HG02981 (cell line): ENCODE measurements around the gene MRPS31.
"Not testable (repeated sequence)": the region's sequence is repeated elsewhere in the genome, so short reads cannot be mapped to it uniquely, and the experiment has no call there.

Experiments
- ATAC-seq: cut with Tn5 transposase; IDR thresholded peaks from one replicate; pipeline ENCODE4 v1.9.1; 2021; ENCODE audit warnings: mild to moderate bottlenecking, moderate library complexity; ENCODE audit not compliant: unreplicated experiment

MRPS31 gene

GRCh38 chr13:40764587-40765403 lies 6.2 kb downstream of the MRPS31 start:
- ATAC-seq, result no peak

GRCh38 chr13:40762849-40763248 lies 8.1 kb downstream of the MRPS31 start:
- no peak for ATAC-seq

- no peak for ATAC-seq
Observed at GRCh38 chr13:40758811-40759210, 12.2 kb downstream of the MRPS31 start.

- ATAC-seq, result no peak
Observed at GRCh38 chr13:40756042-40756441, 14.9 kb downstream of the MRPS31 start.

DNA sequence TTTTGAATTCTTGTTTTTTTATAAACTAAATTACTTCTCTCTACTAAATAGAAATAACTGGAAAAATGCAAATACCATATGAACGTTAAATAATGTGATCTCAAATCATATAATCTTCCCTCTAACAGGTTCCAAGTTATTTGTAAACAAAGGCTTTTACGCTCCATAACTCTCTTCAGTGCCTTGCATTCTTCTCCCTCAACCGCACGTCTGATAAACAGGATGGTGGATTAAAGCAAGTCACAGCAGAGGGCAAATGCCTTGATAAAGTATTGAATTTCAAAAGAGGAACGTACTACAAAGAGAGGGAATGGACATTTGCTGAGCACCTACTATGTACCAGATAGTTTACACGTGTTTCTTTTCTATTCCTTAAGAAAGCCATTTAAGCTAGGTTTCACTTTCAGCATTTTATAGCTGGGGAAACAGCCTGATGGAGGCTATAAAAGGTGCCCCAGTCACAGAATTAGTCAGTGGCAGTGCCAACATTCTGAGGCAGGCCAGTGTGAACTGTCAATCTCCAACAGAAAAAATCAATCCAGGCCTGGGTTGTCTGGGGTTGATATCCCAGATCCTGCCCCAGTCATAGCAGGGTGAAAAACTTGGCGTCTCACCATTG lies 15.8 kb downstream of the MRPS31 start:
- no peak for ATAC-seq

GRCh38 chr13:40749327-40749726 lies 21.7 kb downstream of the MRPS31 start:
- ATAC-seq, result no peak

DNA sequence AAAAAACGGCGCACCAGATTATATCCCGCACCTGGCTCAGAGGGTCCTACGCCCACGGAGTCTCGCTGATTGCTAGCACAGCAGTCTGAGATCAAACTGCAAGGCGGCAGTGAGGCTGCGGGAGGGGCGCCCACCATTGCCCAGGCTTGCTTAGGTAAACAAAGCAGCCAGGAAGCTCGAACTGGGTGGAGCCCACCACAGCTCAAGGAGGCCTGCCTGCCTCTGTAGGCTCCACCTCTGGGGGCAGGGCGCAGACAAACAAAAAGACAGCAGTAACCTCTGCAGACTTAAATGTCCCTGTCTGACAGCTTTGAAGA lies 35.8 kb downstream of the MRPS31 start:
- ATAC-seq, result not testable (repeated sequence)

GRCh38 chr13:40734536-40735231 lies 36.3 kb downstream of the MRPS31 start:
- not testable (repeated sequence) for ATAC-seq

GRCh38 chr13:40732658-40733057 lies 38.3 kb downstream of the MRPS31 start:
- no peak for ATAC-seq

DNA sequence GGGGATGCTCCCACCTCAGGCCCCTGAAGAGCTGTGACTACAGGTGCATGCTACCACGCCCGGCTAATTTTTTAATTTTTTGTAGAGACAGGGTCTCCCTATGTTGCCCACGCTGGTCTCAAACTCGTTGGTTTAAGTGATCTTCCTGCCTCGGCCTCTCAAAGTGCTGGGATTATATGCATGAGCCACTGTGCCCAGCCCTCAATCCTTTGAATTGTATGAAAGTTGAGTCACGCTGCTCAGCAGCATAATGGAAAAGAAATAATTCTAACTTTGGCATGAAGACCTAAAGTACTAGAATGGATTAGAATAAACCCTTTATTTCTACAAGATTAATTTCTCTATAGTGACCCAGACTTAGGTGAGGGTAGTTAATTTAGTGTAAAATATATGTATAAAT lies 42.4 kb downstream of the MRPS31 start:
- ATAC-seq, result no peak

- not testable (repeated sequence) for ATAC-seq
Observed at GRCh38 chr13:40714433-40714832, 56.6 kb downstream of the MRPS31 start.

- ATAC-seq, result no peak
Observed at GRCh38 chr13:40706439-40706838, 64.6 kb downstream of the MRPS31 start.

- peak; percentile 49 for ATAC-seq
Observed at GRCh38 chr13:40697711-40698110, 73.3 kb downstream of the MRPS31 start.

DNA sequence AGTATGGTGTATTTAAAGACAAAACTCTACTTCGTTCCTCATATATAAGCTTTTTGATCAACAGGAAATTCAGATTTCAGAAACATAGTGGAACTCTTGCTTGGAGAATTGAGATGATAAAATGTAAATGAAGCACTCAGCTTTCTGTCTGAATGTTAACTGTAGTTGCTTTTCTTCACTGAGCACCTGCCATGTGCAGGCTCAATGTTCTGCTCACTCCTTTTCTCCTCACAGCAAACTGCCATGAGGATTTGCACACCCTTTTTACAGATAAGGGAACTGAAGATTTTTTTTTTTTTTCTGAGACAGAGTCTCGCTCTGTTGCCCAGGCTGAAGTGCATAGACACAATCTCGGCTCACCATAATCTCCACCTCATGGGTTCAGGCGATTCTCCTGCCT lies 76.6 kb downstream of the MRPS31 start:
- ATAC-seq, result no peak

DNA sequence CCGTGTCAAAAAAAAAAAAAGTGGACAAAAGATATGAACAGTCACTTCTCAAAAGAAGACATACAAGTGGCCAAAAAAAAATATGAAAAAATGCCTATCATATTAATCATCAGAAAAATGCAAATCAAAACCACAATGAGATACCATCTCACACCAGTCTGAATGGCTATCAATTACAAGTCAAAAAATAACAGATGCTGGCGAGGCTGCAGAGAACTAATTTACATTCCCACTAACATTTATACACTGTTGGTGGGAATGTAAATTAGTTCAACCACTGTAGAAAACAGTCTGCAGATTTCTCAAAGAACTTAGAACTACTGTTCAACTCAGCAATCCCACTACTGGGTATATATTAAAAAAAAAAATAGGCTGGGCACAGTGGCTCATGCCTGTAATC lies 78.0 kb downstream of the MRPS31 start:
- peak; percentile 62 for ATAC-seq

DNA sequence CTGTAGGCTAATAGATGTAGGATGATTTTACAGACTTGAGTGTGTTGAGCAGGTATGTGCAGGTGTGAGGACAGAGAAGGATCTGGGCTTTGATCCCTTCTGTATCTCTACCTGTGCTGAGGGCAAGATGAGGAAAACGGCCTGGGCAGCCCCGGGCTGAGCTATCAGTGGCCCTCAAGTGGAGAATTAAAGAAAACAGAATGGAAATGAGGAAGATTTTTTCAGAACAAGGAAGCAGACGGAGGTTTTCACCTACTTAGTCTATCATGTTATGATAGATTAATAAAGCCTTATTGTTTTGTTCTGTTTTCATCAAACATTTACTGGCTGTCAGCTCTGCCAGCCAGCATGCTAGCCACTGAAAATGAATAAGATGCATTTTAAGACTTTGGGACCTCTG lies 82.2 kb downstream of the MRPS31 start:
- ATAC-seq, result no peak

GRCh38 chr13:40682449-40683240 lies 88.3 kb downstream of the MRPS31 start:
- ATAC-seq, result no peak

GRCh38 chr13:40681341-40682146 lies 89.4 kb downstream of the MRPS31 start:
- no peak for ATAC-seq

GRCh38 chr13:40680659-40681323 lies 90.2 kb downstream of the MRPS31 start:
- ATAC-seq, result no peak

DNA sequence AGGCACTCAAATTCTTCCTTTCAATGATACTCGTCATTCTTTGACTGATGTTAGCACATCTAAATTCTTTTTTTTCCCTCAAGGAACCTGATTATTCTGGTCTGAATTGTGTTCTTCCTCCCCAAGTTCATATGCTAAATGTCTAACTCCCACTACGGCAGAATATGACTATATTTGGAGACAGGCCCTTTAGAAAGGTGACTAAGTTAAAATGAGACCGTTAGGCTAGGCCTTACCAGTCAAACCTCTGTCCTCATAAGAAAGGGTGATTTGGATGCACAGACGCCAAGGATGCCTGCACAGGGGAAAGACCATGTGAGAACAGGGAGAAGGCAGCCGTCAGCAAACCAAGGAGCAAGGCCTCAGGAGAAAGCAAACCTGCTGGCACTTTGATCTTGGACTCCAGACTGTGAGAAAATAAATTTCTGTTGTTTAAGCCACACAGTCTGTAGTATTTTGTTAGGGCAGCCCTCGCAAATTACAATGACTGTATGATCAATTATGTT lies 91.5 kb downstream of the MRPS31 start:
- ATAC-seq, result no peak
